Neuronal stem cell (in vitro differentiated cells): ENCODE data around the gene ILF3. TPM values are rescaled to one million over a fixed set of nuclear protein-coding genes. Genes with fewer than 3 reads are reported as not detected.
A peak's percentile ranks its signal among the peaks of the same experiment; 100 is the strongest.

ENCODE experiments used
- DNase-seq: peaks from one replicate; pipeline ENCODE4 v3.0.0-alpha.2; 2013; ENCODE audit warnings: low spot score
- H2AFZ ChIP-seq: one replicate; pipeline ENCODE4 v1.6.1; 2013; ENCODE audit warnings: mild to moderate bottlenecking, low read length, inconsistent platforms
- H2AK5ac ChIP-seq: 2 replicates; pipeline ENCODE4 v1.6.1; 2013; ENCODE audit warnings: low read depth, mild to moderate bottlenecking, inconsistent platforms, low read length, moderate library complexity, mixed read lengths
- H2BK120ac ChIP-seq: 2 replicates; pipeline ENCODE4 v1.6.1; 2013; ENCODE audit warnings: low read depth, mild to moderate bottlenecking, inconsistent platforms, low read length, moderate library complexity, mixed read lengths
- H2BK12ac ChIP-seq: one replicate; pipeline ENCODE4 v1.6.1; 2013; ENCODE audit warnings: low read length, inconsistent platforms
- H2BK15ac ChIP-seq: 2 replicates; pipeline ENCODE4 v1.6.1; 2013; ENCODE audit warnings: mild to moderate bottlenecking, low read length, inconsistent platforms, mixed read lengths
- H2BK5ac ChIP-seq: one replicate; pipeline ENCODE4 v1.6.1; 2013; ENCODE audit warnings: inconsistent platforms, mild to moderate bottlenecking, low read length, moderate library complexity
- H3K14ac ChIP-seq: one replicate; pipeline ENCODE4 v1.6.1; 2013; ENCODE audit warnings: low read length, inconsistent platforms
- H3K18ac ChIP-seq: 2 replicates; pipeline ENCODE4 v1.6.1; 2013; ENCODE audit warnings: low read length, inconsistent platforms
- H3K23ac ChIP-seq: 2 replicates; pipeline ENCODE4 v1.6.1; 2013; ENCODE audit warnings: low read depth, mild to moderate bottlenecking, mixed read lengths, low read length, inconsistent platforms; ENCODE audit not compliant: poor library complexity
- H3K27ac ChIP-seq: replicated peaks from 3 replicates; pipeline ENCODE4 v1.5.1; 2013; ENCODE audit warnings: low read length, inconsistent platforms
- H3K27me3 ChIP-seq, 3 experiments: 2 replicates each; pipeline ENCODE4 v1.6.1; 2013; ENCODE audit warnings: low read length in 3 of 3, mild to moderate bottlenecking in 2 of 3, inconsistent platforms in 1 of 3, low read depth in 1 of 3, mixed read lengths in 1 of 3, moderate library complexity in 1 of 3; ENCODE audit not compliant: control insufficient read depth in 3 of 3, insufficient read depth in 3 of 3
- H3K36me3 ChIP-seq, 2 donors: replicated peaks in 1 of 2; 2 replicates each; pipeline ENCODE4 v1.6.1; 2013; ENCODE audit warnings: low read length in 2 of 2; ENCODE audit not compliant: control insufficient read depth in 2 of 2, insufficient read depth in 2 of 2
- H3K4ac ChIP-seq: 2 replicates; pipeline ENCODE4 v1.6.1; 2013; ENCODE audit warnings: inconsistent platforms, mild to moderate bottlenecking, low read length, moderate library complexity
- H3K4me1 ChIP-seq, 2 donors: 1 replicate in 1 of 2; 2 replicates in 1 of 2; pipeline ENCODE4 v1.6.1; 2013; ENCODE audit warnings: low read length in 2 of 2, low read depth in 1 of 2; ENCODE audit not compliant: control insufficient read depth in 2 of 2, insufficient read depth in 1 of 2
- H3K4me2 ChIP-seq: one replicate; pipeline ENCODE4 v1.6.1; 2013; ENCODE audit warnings: mild to moderate bottlenecking, low read length, inconsistent platforms; ENCODE audit not compliant: insufficient read depth, poor library complexity, severe bottlenecking
- H3K4me3 ChIP-seq, 2 donors: 2 replicates each; pipeline ENCODE4 v1.5.1; 2013; ENCODE audit warnings: low read length in 2 of 2, mild to moderate bottlenecking in 2 of 2, inconsistent platforms in 1 of 2, moderate library complexity in 1 of 2
- H3K79me1 ChIP-seq: one replicate; pipeline ENCODE4 v1.6.1; 2013; ENCODE audit warnings: low read depth, mild to moderate bottlenecking, inconsistent platforms, low read length, moderate library complexity
- H3K9ac ChIP-seq: one replicate; pipeline ENCODE4 v1.6.1; 2013; ENCODE audit warnings: mild to moderate bottlenecking, low read depth, low read length, inconsistent platforms; ENCODE audit not compliant: poor library complexity
- H3K9me3 ChIP-seq, 2 donors: replicated peaks in 1 of 2; 2 replicates each; pipeline versions ENCODE3 to v1.6.1; 2013; ENCODE audit warnings: low read length in 2 of 2, mild to moderate bottlenecking in 2 of 2, inconsistent platforms in 1 of 2, low read depth in 1 of 2, mixed read lengths in 1 of 2, moderate library complexity in 1 of 2; ENCODE audit not compliant: control insufficient read depth in 2 of 2, insufficient read depth in 1 of 2
- H4K8ac ChIP-seq: one replicate; pipeline ENCODE4 v1.6.1; 2013; ENCODE audit warnings: low read depth, mild to moderate bottlenecking, inconsistent platforms, low read length, moderate library complexity
- H4K91ac ChIP-seq: one replicate; pipeline ENCODE4 v1.6.1; 2013; ENCODE audit warnings: low read length, low read depth, mild to moderate bottlenecking, inconsistent platforms; ENCODE audit not compliant: poor library complexity
- WGBS, 2 donors: extraction: QIAGEN DNeasy Blood & Tissue Kit; methylation state at CpG; one replicate each; pipeline ENCODE4 v1.1.7; 2013; ENCODE audit warnings: missing lambda C conversion rate in 2 of 2, mixed read lengths in 1 of 2; ENCODE audit not compliant: insufficient read length in 2 of 2, insufficient replicate concordance in 1 of 2; ENCODE audit errors: extremely low coverage in 2 of 2; 5-methylcytosine and 5-hydroxymethylcytosine counted together
- polyA plus RNA-seq, 2 experiments: library from polyadenylated mRNA; stranded (reverse); fragments of 200-250 nt; gene quantifications; one replicate each; pipeline ENCODE4 v1.2.3, GENCODE V29; 2013

Gene ILF3
- polyA plus RNA-seq (2013, experiment 1 of 2): 416 TPM
- polyA plus RNA-seq (2013, experiment 2 of 2): 418 TPM

- DNase-seq: peak; percentile 100
- Histone ChIP-seq H3K23ac (peak within 1 kb of the TSS; percentile 100), H4K8ac (peak within 1 kb of the TSS; percentile 97), H2AK5ac (peak within 1 kb of the TSS; percentile 100), H3K4me1 (peaks cover 2 to 7% of the 10 kb centered on the region in 2 donors), H3K4me3 (peak within 1 kb of the TSS; percentile 93 to 95), H2BK12ac (peak within 1 kb of the TSS; percentile 23), H3K36me3 (peaks cover 3 to 48% of the 10 kb centered on the region in 2 donors), H3K14ac (peak within 1 kb of the TSS; percentile 97), H2BK120ac (peak within 1 kb of the TSS; percentile 89), H3K18ac (peak within 1 kb of the TSS; percentile 100), H3K4ac (peak within 1 kb of the TSS; percentile 99), H3K9ac (peak within 1 kb of the TSS; percentile 99), H4K91ac (peak within 1 kb of the TSS; percentile 96), H3K27ac (peak within 1 kb of the TSS; percentile 93), H3K27me3 (no peaks in the 10 kb centered on the region), H3K79me1 (no peaks in the 10 kb centered on the region), H3K9me3 (no peaks in the 10 kb centered on the region), H2AFZ (peak within 1 kb of the TSS; percentile 85), H3K4me2 (peak within 1 kb of the TSS; percentile 83), H2BK15ac (peak within 1 kb of the TSS; percentile 72), H2BK5ac (peak within 1 kb of the TSS; percentile 98)
- no CpG with 5 or more reads among the region's 91 CpGs for WGBS, 2 donors
Observed at GRCh38 chr19:10653732-10654609, at the start of gene ILF3. ILF3 (plus strand) TSS chr19:10654346; CDS start chr19:10670606, 16,260 bp downstream.

- no peak overlapping the region for H4K8ac ChIP-seq
- no peak overlapping the region for H3K4me3 ChIP-seq
- H3K23ac ChIP-seq: no peak overlapping the region
- H3K27ac ChIP-seq: no peak overlapping the region
- H3K4me1 ChIP-seq: peaks cover 0 to 2% of the 10 kb centered on the region in 2 donors
- H3K27me3 ChIP-seq: no peaks in the 10 kb centered on the region
- no peak overlapping the region for H3K18ac ChIP-seq
- H3K9me3 ChIP-seq: peaks cover 4 to 7% of the 10 kb centered on the region in 2 donors
- H2BK120ac ChIP-seq: no peak overlapping the region
- H2BK15ac ChIP-seq: no peak overlapping the region
- H2BK12ac ChIP-seq: no peak overlapping the region
- H2BK5ac ChIP-seq: no peak overlapping the region
- H3K36me3 ChIP-seq: peaks cover 3 to 5% of the 10 kb centered on the region in 2 donors
- H2AFZ ChIP-seq: no peak overlapping the region
- no peak for DNase-seq
- H3K79me1 ChIP-seq: peaks cover 12% of the 10 kb centered on the region
- no peak overlapping the region for H4K91ac ChIP-seq
- H3K4me2 ChIP-seq: no peak overlapping the region
- H3K4ac ChIP-seq: no peak overlapping the region
- WGBS, 2 donors: no CpG with 5 or more reads among the region's 9 CpGs
- no peak overlapping the region for H3K14ac ChIP-seq
- H2AK5ac ChIP-seq: no peak overlapping the region
- no peak overlapping the region for H3K9ac ChIP-seq
Observed at GRCh38 chr19:10604460-10604980, 49.6 kb upstream of the ILF3 start.

- peaks cover 3 to 15% of the 10 kb centered on the region in 2 donors for H3K36me3 ChIP-seq
- H3K27me3 ChIP-seq: no peaks in the 10 kb centered on the region
- no peak overlapping the region for H2BK12ac ChIP-seq
- no peak overlapping the region for H2BK15ac ChIP-seq
- no peak overlapping the region for H3K27ac ChIP-seq
- H3K9ac ChIP-seq: no peak overlapping the region
- no peak overlapping the region for H3K18ac ChIP-seq
- no peak overlapping the region for H3K23ac ChIP-seq
- no peak for DNase-seq
- H3K4me1 ChIP-seq: no peaks in the 10 kb centered on the region
- no peak overlapping the region for H2BK120ac ChIP-seq
- H3K4ac ChIP-seq: no peak overlapping the region
- H4K91ac ChIP-seq: no peak overlapping the region
- no peak overlapping the region for H2AK5ac ChIP-seq
- no peak overlapping the region for H3K4me2 ChIP-seq
- no CpG with 5 or more reads among the region's 5 CpGs for WGBS, 2 donors
- no peak overlapping the region for H3K4me3 ChIP-seq
- no peak overlapping the region for H3K14ac ChIP-seq
- no peak overlapping the region for H2AFZ ChIP-seq
- no peaks in the 10 kb centered on the region for H3K9me3 ChIP-seq
- peaks cover 2% of the 10 kb centered on the region for H3K79me1 ChIP-seq
- H2BK5ac ChIP-seq: no peak overlapping the region
- no peak overlapping the region for H4K8ac ChIP-seq
Observed at GRCh38 chr19:10611907-10612306, 42.2 kb upstream of the ILF3 start.

DNA sequence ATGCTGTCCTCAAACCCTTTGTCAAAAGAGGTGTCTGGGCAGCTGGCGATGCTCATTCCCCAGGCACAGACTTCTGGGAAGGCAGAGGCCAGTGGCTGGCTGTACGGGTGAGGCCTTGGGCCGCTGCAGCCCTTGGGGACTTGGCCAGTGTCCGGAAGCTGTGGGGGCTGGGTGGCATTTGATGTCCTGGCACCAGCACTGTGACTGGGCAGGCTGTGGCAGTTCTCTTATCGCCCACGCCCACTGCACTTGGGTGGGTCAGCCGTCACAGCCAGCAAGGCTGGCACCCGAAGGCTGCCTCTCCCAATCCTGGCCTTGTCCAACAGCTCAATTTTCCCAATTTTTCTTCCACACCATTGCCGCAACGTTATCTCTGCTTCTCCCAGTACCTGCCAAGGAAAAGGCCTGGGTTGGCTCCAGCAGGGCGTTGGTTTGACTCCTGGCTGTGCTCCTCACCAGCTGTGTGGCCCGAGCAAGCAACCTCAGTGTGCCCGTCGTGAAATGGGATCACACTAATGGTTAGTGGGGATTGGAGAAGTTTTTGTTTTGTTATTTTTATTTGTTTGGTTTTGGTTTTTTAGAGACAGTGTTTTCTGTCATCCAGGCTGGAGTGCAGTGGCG is 41.5 kb upstream of the ILF3 start:
- WGBS, 2 donors: no CpG with 5 or more reads among the region's 15 CpGs
- peaks cover 3 to 20% of the 10 kb centered on the region in 2 donors for H3K36me3 ChIP-seq
- no peak overlapping the region for H3K23ac ChIP-seq
- no peak overlapping the region for H3K9ac ChIP-seq
- H3K4me1 ChIP-seq: no peaks in the 10 kb centered on the region
- no peak overlapping the region for H2AFZ ChIP-seq
- H3K14ac ChIP-seq: no peak overlapping the region
- no peak overlapping the region for H3K18ac ChIP-seq
- H2BK12ac ChIP-seq: no peak overlapping the region
- no peak overlapping the region for H2BK15ac ChIP-seq
- no peak overlapping the region for H2BK5ac ChIP-seq
- H3K27ac ChIP-seq: no peak overlapping the region
- H3K4me3 ChIP-seq: no peak overlapping the region
- DNase-seq: no peak
- no peak overlapping the region for H2BK120ac ChIP-seq
- H3K27me3 ChIP-seq: no peaks in the 10 kb centered on the region
- H2AK5ac ChIP-seq: no peak overlapping the region
- H3K4me2 ChIP-seq: no peak overlapping the region
- H4K91ac ChIP-seq: no peak overlapping the region
- no peak overlapping the region for H3K4ac ChIP-seq
- no peak overlapping the region for H4K8ac ChIP-seq
- H3K79me1 ChIP-seq: peaks cover 2% of the 10 kb centered on the region
- H3K9me3 ChIP-seq: no peaks in the 10 kb centered on the region
